GM12878 (cell line): ENCODE measurements around the gene MGAT5. TPM values are rescaled to one million over a fixed set of nuclear protein-coding genes. Genes with fewer than 3 reads are reported as not detected.

Source experiments
- ATAC-seq: fragments of 200-7000 bp; cut with Tn5 transposase; 3 replicates; pipeline ENCODE4 v1.9.1; 2020; ENCODE audit warnings: mild to moderate bottlenecking, moderate library complexity
- BruUV-seq: library from RNA; stranded (reverse); fragments of 400-500 nt; replicated peaks from 2 replicates; lab custom pipeline; 2021; lab: Mats Ljungman, UMichigan
- CTCF ChIA-PET: fragments of 300-600 bp; sonication (Branson Sonifier 250); formaldehyde crosslinking; extraction: SDS; loops from one replicate; lab custom pipeline; 2021; ENCODE audit warnings: inconsistent platforms; lab: Yijun Ruan, JAX
- POLR2A ChIA-PET: fragments of 350-600 bp; formaldehyde crosslinking; extraction: SDS; loops from one replicate; lab custom pipeline; 2021; ENCODE audit warnings: inconsistent platforms; lab: Charles Lee
- RAD21 ChIA-PET: fragments of 300-600 bp; sonication (Branson Sonifier 250); formaldehyde crosslinking; loops from one replicate; lab custom pipeline; 2023; ENCODE audit warnings: antibody characterized with exemption; ENCODE audit not compliant: unreplicated experiment; lab: Charles Lee
- SMC1A ChIA-PET: fragments of 300-600 bp; sonication (Branson Sonifier 250); formaldehyde crosslinking; loops from one replicate; lab custom pipeline; 2023; ENCODE audit not compliant: unreplicated experiment, uncharacterized antibody; lab: Charles Lee
- DNase-seq: peaks from one replicate; pipeline ENCODE4 v3.0.0-alpha.2; 2011; ENCODE audit warnings: low read depth, low spot score
- FAIRE-seq: peaks from 3 replicates; lab custom pipeline; 2011; peaks lifted over from hg19 to GRCh38; lab: Jason Lieb, UNC
- H2AFZ ChIP-seq: 2 replicates; pipeline ENCODE4 v1.6.0; 2011; ENCODE audit warnings: low read depth, low read length, control low read depth; ENCODE audit not compliant: control insufficient read depth
- H3K27ac ChIP-seq: 2 replicates; pipeline ENCODE4 v1.5.1; 2011; ENCODE audit warnings: control low read depth; ENCODE audit not compliant: control insufficient read depth, insufficient read depth
- H3K27me3 ChIP-seq, 2 experiments: replicated peaks in 1 of 2; 2 replicates each; pipeline versions ENCODE4 v1.6.0 to v1.6.1; 2011; ENCODE audit warnings: low read length in 1 of 2; ENCODE audit not compliant: control insufficient read depth in 2 of 2, insufficient read depth in 2 of 2
- H3K36me3 ChIP-seq, 2 experiments: 2 replicates each; pipeline ENCODE4 v1.5.1; 2011; ENCODE audit warnings: low read length in 1 of 2; ENCODE audit not compliant: control insufficient read depth in 2 of 2, insufficient read depth in 2 of 2
- H3K4me1 ChIP-seq: 2 replicates; pipeline ENCODE4 v1.6.1; 2011; ENCODE audit warnings: mild to moderate bottlenecking, low read length, moderate library complexity, mixed read lengths; ENCODE audit not compliant: control insufficient read depth, insufficient read depth
- H3K4me2 ChIP-seq: 2 replicates; pipeline ENCODE4 v1.6.0; 2011; ENCODE audit warnings: control low read depth; ENCODE audit not compliant: control insufficient read depth, insufficient read depth
- H3K4me3 ChIP-seq: fragments of 200-600 bp; sonication (generic); 2 replicates; pipeline ENCODE4 v1.5.1; 2016
- H3K79me2 ChIP-seq: 2 replicates; pipeline ENCODE4 v1.6.0; 2011; ENCODE audit warnings: low read length; ENCODE audit not compliant: control insufficient read depth, insufficient read depth
- H3K9ac ChIP-seq: 2 replicates; pipeline ENCODE4 v1.8.0; 2011; ENCODE audit warnings: low read length, control low read depth, mixed read lengths; ENCODE audit not compliant: control insufficient read depth, insufficient read depth
- H3K9me3 ChIP-seq: replicated peaks from 3 replicates; pipeline ENCODE4 v1.5.1; 2011; ENCODE audit warnings: mild to moderate bottlenecking, low read length; ENCODE audit not compliant: control insufficient read depth, insufficient read depth
- H4K20me1 ChIP-seq: 2 replicates; pipeline ENCODE4 v1.6.0; 2011; ENCODE audit not compliant: control insufficient read depth, insufficient read depth
- CBX5 ChIP-seq: sonication (generic); IDR thresholded peaks from 2 replicates; pipeline ENCODE4 v1.6.1; 2016; ENCODE audit warnings: low read depth, moderate library complexity, mild to moderate bottlenecking, inconsistent platforms
- MYC ChIP-seq: IDR thresholded peaks from 2 replicates; pipeline ENCODE4 v1.6.1; 2011; ENCODE audit warnings: mild to moderate bottlenecking, low read length, moderate library complexity, inconsistent platforms; ENCODE audit not compliant: insufficient read depth, insufficient replicate concordance, insufficient read length, severe bottlenecking
- NFYA ChIP-seq: IDR thresholded peaks from 2 replicates; pipeline ENCODE4 v1.6.1; 2011; ENCODE audit warnings: low read depth, mild to moderate bottlenecking, low read length, improper control_type of control experiment, borderline replicate concordance
- PAX8 ChIP-seq: fragments of 450-650 bp; IDR thresholded peaks from 2 replicates; pipeline ENCODE4 v1.6.1; 2017; ENCODE audit warnings: mild to moderate bottlenecking, moderate library complexity
- POLR2A ChIP-seq: IDR thresholded peaks from 2 replicates; pipeline ENCODE4 v1.6.1; 2011; ENCODE audit warnings: low read depth, mild to moderate bottlenecking, low read length
- RFX5 ChIP-seq: IDR thresholded peaks from 2 replicates; pipeline ENCODE4 v1.6.1; 2011; ENCODE audit warnings: low read depth, low read length, improper control_type of control experiment
- SMARCA5 ChIP-seq: fragments of 450-650 bp; IDR thresholded peaks from 2 replicates; pipeline ENCODE4 v1.6.1; 2017; ENCODE audit warnings: mild to moderate bottlenecking
- SMC3 ChIP-seq: IDR thresholded peaks from 2 replicates; pipeline ENCODE4 v1.6.1; 2011; ENCODE audit warnings: low read length, improper control_type of control experiment, borderline replicate concordance
- WGBS: methylation state at CpG from one replicate; pipeline ENCODE4 v1.1.6; 2016; ENCODE audit warnings: low lambda C conversion rate; ENCODE audit not compliant: insufficient replicate concordance, insufficient coverage; ENCODE audit errors: missing lambda C conversion rate; 5-methylcytosine and 5-hydroxymethylcytosine counted together
- in situ Hi-C: fragments of 300-500 bp; cut with MboI; formaldehyde crosslinking; loops from 9 replicates; pipeline ENCODE4 v1.14.3; 2018; ENCODE audit warnings: mixed read lengths
- intact Hi-C: fragments of 100-400 bp; cut with micrococcal nuclease; formaldehyde crosslinking; loops from one replicate; pipeline ENCODE4 v1.14.2; 2022; ENCODE audit not compliant: unreplicated experiment
- polyA plus RNA-seq, 11 experiments: library from polyadenylated mRNA; depleted of rRNA in 4 of 11; unstranded in 6 of 11; stranded (reverse) in 5 of 11; fragments of >200 nt; fragmentation: Nextera tagmentation in 4 of 11; fragmentation: Illumina TruSeq in 1 of 11; extraction: Ambion mirVana in 4 of 11; extraction: Trizol in 1 of 11; gene quantifications; 1 replicate in 1 of 11; 2 replicates in 10 of 11; pipeline versions ENCODE4 v1.2.1 to v1.2.3, GENCODE V29; 2011 to 2016; ENCODE audit warnings: inconsistent platforms in 2 of 11, missing spikeins in 2 of 11, low read depth in 1 of 11
- total RNA-seq, 4 experiments: library from RNA; depleted of rRNA in 3 of 4; stranded (reverse); fragments of >200 nt in 3 of 4; fragmentation: Illumina TruSeq in 1 of 4; extraction: Trizol in 1 of 4; gene quantifications; 2 replicates each; pipeline versions ENCODE4 v1.2.1 to v1.2.3, GENCODE V29; 2013 to 2021
- TF ChIP-seq, protein P1 (sequence below): fragments of 150-350 bp; IDR thresholded peaks from 2 replicates; pipeline ENCODE4 v1.6.1; 2014; ENCODE audit warnings: mild to moderate bottlenecking, low read depth, low read length

MGAT5 gene
- total and polyA plus RNA-seq, 10 of the 15 experiments (the other 5 are each of a cell fraction or from before 2014, with no cell fraction given): 4.9 to 104 (median 36.2) TPM

DNA sequence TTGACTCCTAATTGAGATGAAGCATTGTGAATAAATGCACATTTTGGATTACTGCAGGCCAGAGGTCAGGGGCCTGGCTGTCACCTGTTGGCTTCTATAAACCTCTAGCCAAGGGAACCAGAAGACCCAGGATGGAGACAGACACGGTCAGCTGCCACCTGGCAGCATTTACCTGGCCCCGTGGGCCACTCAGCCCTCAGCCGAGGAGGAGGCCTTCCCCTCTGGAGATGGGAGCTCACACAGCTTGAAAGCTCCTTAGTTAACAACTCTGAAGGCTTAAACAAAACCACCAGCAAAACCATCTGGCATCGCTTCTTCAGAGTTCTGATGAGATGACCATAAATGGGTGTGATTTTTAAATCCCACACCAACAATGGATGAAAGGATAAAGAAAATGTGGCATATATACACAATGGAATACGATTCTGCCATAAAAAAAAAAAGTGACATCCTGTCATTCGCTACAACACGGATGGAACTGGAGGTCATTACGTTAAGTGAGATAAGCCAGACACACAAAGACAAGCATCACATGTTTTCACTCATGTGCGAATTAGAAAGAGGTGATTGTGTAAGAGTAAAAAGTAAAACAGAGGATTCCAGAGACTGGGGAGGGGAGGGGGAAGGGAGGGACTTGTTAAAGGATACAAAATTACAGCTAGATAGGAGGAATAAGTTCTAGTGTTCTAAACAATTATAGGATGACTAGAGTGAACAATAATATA, 246.5 kb downstream of the MGAT5 start:
- DNase-seq (no peak), FAIRE-seq (no peak), ATAC-seq (no peak)
- no peaks in the 10 kb centered on the region for H3K9me3 ChIP-seq
- no TSS peak for BruUV-seq
- no peak overlapping the region for H3K27ac ChIP-seq
- H3K27me3 ChIP-seq: no peaks in the 10 kb centered on the region
- no peaks in the 10 kb centered on the region for H3K4me1 ChIP-seq
- intact Hi-C loops: no loop called here
- H3K4me2 ChIP-seq: no peak overlapping the region
- TF ChIP-seq MYC (no peak), SMARCA5 (no peak), NFYA (no peak), CBX5 (no peak), SMC3 (no peak), PAX8 (no peak), RFX5 (no peak), POLR2A (no peak)
- TF ChIP-seq, protein P1, sequence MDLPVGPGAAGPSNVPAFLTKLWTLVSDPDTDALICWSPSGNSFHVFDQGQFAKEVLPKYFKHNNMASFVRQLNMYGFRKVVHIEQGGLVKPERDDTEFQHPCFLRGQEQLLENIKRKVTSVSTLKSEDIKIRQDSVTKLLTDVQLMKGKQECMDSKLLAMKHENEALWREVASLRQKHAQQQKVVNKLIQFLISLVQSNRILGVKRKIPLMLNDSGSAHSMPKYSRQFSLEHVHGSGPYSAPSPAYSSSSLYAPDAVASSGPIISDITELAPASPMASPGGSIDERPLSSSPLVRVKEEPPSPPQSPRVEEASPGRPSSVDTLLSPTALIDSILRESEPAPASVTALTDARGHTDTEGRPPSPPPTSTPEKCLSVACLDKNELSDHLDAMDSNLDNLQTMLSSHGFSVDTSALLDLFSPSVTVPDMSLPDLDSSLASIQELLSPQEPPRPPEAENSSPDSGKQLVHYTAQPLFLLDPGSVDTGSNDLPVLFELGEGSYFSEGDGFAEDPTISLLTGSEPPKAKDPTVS: no peak
- TF ChIP-seq, all 136 proteins: peak for 0
- Histone ChIP-seq H3K79me2 (no peaks in the 10 kb centered on the region), H3K4me3 (no peak overlapping the region), H3K36me3 (no peaks in the 10 kb centered on the region), H2AFZ (no peak overlapping the region), H3K9ac (no peak overlapping the region), H4K20me1 (no peaks in the 10 kb centered on the region)
- 24% methylated on average over 9 of the region's 9 CpGs for WGBS
- in situ Hi-C loops: no loop called here
- ChIA-PET CTCF (no interaction called here), SMC1A (no interaction called here), POLR2A (no interaction called here), RAD21 (no interaction called here)
